Loucy (cell line): ENCODE data around the gene C2orf81.
A peak's percentile ranks its signal among the peaks of the same experiment; 100 is the strongest.
"Not testable (repeated sequence)": the region's sequence is repeated elsewhere in the genome, so short reads cannot be mapped to it uniquely, and the experiment has no call there.

Experiments
- H2AFZ ChIP-seq: fragments of 200-600 bp; sonication (generic); 2 replicates; pipeline ENCODE4 v1.6.0; 2016; ENCODE audit warnings: antibody characterized with exemption, mild to moderate bottlenecking, low read length, moderate library complexity
- H3F3A ChIP-seq: fragments of 200-600 bp; 2 replicates; pipeline ENCODE4 v1.6.0; 2016; ENCODE audit warnings: antibody characterized with exemption, low read depth, mild to moderate bottlenecking
- H3K27me3 ChIP-seq: fragments of 200-600 bp; sonication (generic); 2 replicates; pipeline ENCODE4 v1.6.1; 2014; ENCODE audit warnings: low read length, mild to moderate bottlenecking; ENCODE audit not compliant: insufficient read depth, poor library complexity, severe bottlenecking
- H3K36me3 ChIP-seq: fragments of 200-600 bp; sonication (generic); 2 replicates; pipeline ENCODE4 v1.6.1; 2016; ENCODE audit warnings: low read length; ENCODE audit not compliant: insufficient read depth
- H3K4me1 ChIP-seq: fragments of 200-600 bp; sonication (generic); 2 replicates; pipeline ENCODE4 v1.5.1; 2014; ENCODE audit warnings: low read length, mild to moderate bottlenecking; ENCODE audit not compliant: insufficient read depth, poor library complexity, severe bottlenecking
- H3K4me2 ChIP-seq: fragments of 200-600 bp; sonication (generic); 2 replicates; pipeline ENCODE4 v1.6.0; 2014; ENCODE audit warnings: antibody characterized with exemption, low read length, low read depth, mild to moderate bottlenecking; ENCODE audit not compliant: poor library complexity, severe bottlenecking
- H3K4me3 ChIP-seq: fragments of 200-600 bp; sonication (generic); 2 replicates; pipeline ENCODE4 v1.5.1; 2014; ENCODE audit warnings: low read length, mild to moderate bottlenecking, mixed read lengths; ENCODE audit not compliant: poor library complexity, severe bottlenecking
- H3K79me2 ChIP-seq: fragments of 200-600 bp; sonication (generic); 2 replicates; pipeline ENCODE4 v1.6.1; 2014; ENCODE audit warnings: low read length; ENCODE audit not compliant: insufficient read depth
- H3K9ac ChIP-seq: fragments of 200-600 bp; sonication (generic); 2 replicates; pipeline ENCODE4 v1.6.0; 2014; ENCODE audit warnings: mild to moderate bottlenecking, low read depth, low read length, moderate library complexity; ENCODE audit not compliant: poor library complexity, severe bottlenecking
- H3K9me2 ChIP-seq: fragments of 200-600 bp; sonication (generic); replicated peaks from 2 replicates; pipeline ENCODE4 v1.6.1; 2016; ENCODE audit warnings: low read depth, low read length, mixed read lengths
- H3K9me3 ChIP-seq: fragments of 200-600 bp; sonication (generic); 2 replicates; pipeline ENCODE4 v1.6.1; 2014; ENCODE audit warnings: mild to moderate bottlenecking, antibody characterized with exemption, low read length, low read depth; ENCODE audit not compliant: insufficient read depth
- H4K20me1 ChIP-seq: fragments of 200-600 bp; sonication (generic); 2 replicates; pipeline ENCODE4 v1.6.0; 2014; ENCODE audit warnings: antibody characterized with exemption, low read length, mild to moderate bottlenecking; ENCODE audit not compliant: insufficient read depth, poor library complexity, severe bottlenecking
- EZH2phosphoT487 ChIP-seq: fragments of 200-600 bp; IDR thresholded peaks from 2 replicates; pipeline ENCODE4 v1.6.1; 2018; ENCODE audit warnings: antibody characterized with exemption, mild to moderate bottlenecking, moderate library complexity, borderline replicate concordance
- TF ChIP-seq, protein P1 (sequence below): fragments of 200-600 bp; sonication (generic); conservative IDR thresholded peaks from 2 replicates; pipeline ENCODE4 v1.5.1; 2014; ENCODE audit warnings: mild to moderate bottlenecking, antibody characterized with exemption, low read length

C2orf81 gene

DNA sequence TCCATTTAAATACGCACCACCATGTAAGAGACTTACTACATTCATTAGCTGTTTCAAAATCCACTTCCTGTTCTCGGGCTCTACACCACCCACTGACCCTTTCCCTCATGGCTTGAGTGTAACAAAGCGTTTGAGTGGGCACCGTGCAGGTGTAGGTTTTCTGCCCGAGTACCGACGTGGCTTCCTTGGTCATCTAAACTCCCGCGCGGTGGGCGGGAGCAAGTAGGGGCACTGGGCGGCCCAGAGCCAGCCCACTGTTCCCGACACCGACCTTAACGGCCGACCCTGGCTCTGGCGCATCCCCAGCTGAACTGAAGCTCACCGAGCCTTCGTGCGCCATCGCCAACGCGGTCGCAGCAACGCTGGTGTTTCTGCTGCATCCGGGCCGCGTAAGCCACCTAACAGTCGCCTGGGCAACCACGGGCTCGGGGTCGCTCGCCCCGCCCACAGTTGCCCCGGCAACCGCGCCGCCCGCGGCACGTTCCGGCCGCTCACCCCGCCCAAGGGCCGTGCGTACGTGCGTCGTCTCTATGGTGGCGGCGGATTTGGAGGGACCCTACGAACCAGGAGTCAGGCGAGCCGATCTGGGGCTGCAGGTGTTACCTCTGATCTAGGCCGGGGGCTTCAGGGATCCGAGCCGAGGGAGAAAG is at the start of gene C2orf81, which contains the start of gene WDR54:
C2orf81 (minus strand) TSS at position 399 of the 650 bp plus-strand sequence; CDS start at position 340, 59 bp downstream.
WDR54 (plus strand) TSS at position 510 of the 650 bp plus-strand sequence. CDS start 424 bp downstream, outside the sequence.
- Histone ChIP-seq H3K9me2 (no peaks in the 10 kb centered on the region), H3K79me2 (peaks cover 14% of the 10 kb centered on the region; the same call in 1 of the 2 replicates), H3F3A (no peaks in the 10 kb centered on the region), H3K9me3 (no peaks in the 10 kb centered on the region), H3K4me3 (peak within 1 kb of the TSS; percentile 99), H3K4me1 (peaks cover 22% of the 10 kb centered on the region), H4K20me1 (no peaks in the 10 kb centered on the region), H2AFZ (peak within 1 kb of the TSS; percentile 99), H3K9ac (peak within 1 kb of the TSS; percentile 80), H3K36me3 (peaks cover 5% of the 10 kb centered on the region; the same call in 1 of the 2 replicates), H3K4me2 (peak within 1 kb of the TSS; percentile 94), H3K27me3 (no peaks in the 10 kb centered on the region)
- TF ChIP-seq, protein P1, sequence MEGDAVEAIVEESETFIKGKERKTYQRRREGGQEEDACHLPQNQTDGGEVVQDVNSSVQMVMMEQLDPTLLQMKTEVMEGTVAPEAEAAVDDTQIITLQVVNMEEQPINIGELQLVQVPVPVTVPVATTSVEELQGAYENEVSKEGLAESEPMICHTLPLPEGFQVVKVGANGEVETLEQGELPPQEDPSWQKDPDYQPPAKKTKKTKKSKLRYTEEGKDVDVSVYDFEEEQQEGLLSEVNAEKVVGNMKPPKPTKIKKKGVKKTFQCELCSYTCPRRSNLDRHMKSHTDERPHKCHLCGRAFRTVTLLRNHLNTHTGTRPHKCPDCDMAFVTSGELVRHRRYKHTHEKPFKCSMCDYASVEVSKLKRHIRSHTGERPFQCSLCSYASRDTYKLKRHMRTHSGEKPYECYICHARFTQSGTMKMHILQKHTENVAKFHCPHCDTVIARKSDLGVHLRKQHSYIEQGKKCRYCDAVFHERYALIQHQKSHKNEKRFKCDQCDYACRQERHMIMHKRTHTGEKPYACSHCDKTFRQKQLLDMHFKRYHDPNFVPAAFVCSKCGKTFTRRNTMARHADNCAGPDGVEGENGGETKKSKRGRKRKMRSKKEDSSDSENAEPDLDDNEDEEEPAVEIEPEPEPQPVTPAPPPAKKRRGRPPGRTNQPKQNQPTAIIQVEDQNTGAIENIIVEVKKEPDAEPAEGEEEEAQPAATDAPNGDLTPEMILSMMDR = no peak
- no peak for TF ChIP-seq EZH2phosphoT487

DNA sequence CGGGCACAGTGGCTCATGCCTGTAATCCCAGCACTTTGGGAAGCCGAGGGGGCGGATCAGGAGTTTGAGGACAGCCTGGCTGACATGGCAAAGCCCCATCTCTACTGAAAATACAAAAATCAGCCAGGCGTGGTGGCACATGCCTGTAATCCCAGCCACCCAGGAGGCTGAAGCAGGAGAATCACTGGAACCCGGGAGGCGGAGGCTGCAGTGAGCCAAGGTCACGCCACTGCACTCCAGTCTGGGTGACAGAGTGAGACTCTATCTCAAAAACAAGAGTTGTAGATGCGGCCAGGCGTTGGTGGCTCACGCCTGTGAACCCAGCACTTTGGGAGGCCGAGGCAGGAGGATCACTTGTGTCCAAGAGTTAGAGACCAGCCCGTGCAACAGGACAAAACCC is 49.3 kb upstream of the C2orf81 start:
- Histone ChIP-seq H3K79me2 (peaks cover 14% of the 10 kb centered on the region; the same call in 1 of the 2 replicates), H3K4me1 (peaks cover 16% of the 10 kb centered on the region)
- H4K20me1 ChIP-seq, H3K36me3 ChIP-seq, H3K4me3 ChIP-seq, H3K9ac ChIP-seq, H3K9me3 ChIP-seq, H3K9me2 ChIP-seq, H3K27me3 ChIP-seq, H3K4me2 ChIP-seq, H2AFZ ChIP-seq, H3F3A ChIP-seq: not testable (repeated sequence)

DNA sequence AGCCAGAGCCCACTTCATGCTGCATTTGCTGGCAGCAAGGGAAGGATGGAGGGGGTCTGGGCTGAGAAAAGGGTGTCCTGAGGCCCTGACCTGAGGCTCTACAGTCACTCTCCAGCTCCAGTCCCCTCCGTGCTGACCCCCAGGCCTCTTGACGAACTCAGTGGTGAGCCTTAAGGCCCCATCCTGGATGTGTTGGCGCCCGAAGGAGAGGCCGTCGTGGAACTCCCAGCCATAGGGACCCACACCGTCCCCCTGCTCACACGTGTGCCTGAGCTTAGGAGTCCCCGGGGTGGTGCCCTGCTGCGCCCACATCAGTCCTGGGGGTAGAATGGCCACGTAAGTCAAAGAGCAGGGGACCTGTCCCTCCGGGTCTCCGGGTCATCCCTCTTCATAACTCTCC is 43.0 kb upstream of the C2orf81 start:
- H3F3A ChIP-seq = no peaks in the 10 kb centered on the region
- no peaks in the 10 kb centered on the region; the same call in 1 of the 2 replicates for H3K36me3 ChIP-seq
- H3K9me3 ChIP-seq = no peaks in the 10 kb centered on the region
- TF ChIP-seq EZH2phosphoT487 = no peak
- TF ChIP-seq, protein P1 = no peak
- H3K9ac ChIP-seq = peak overlapping the region; percentile 89
- peaks cover 7% of the 10 kb centered on the region for H4K20me1 ChIP-seq
- peaks cover 30% of the 10 kb centered on the region for H3K79me2 ChIP-seq
- peak overlapping the region; percentile 87 for H3K4me3 ChIP-seq
- H3K27me3 ChIP-seq = no peaks in the 10 kb centered on the region
- peak overlapping the region; percentile 95; the same call in 1 of the 2 replicates for H2AFZ ChIP-seq
- peak overlapping the region; percentile 87 for H3K4me2 ChIP-seq
- H3K9me2 ChIP-seq = no peaks in the 10 kb centered on the region
- H3K4me1 ChIP-seq = peaks cover 8% of the 10 kb centered on the region

DNA sequence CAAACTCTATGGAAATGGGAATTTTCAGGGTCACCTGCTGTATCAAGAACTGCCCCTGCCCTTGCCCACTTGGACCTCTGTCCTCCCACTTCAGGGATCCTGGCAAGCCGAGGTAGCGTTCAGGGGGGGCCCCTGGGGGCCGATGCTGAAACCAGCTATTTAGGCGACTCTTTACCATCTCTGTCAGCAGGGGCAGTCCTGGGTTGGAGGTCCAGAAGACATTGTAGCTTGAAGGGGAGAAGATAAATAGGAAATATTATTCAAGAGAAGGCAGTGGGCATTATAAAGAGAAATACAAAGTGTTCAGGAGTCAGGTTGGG is 41.3 kb upstream of the C2orf81 start:
- no peaks in the 10 kb centered on the region for H3K9me2 ChIP-seq
- no peak overlapping the region for H3K4me3 ChIP-seq
- H3K4me1 ChIP-seq = peaks cover 13% of the 10 kb centered on the region
- no peak overlapping the region for H3K9ac ChIP-seq
- no peak overlapping the region for H3K4me2 ChIP-seq
- no peaks in the 10 kb centered on the region for H3K27me3 ChIP-seq
- H3K9me3 ChIP-seq = no peaks in the 10 kb centered on the region
- H2AFZ ChIP-seq = no peak overlapping the region
- peaks cover 1% of the 10 kb centered on the region; the same call in 1 of the 2 replicates for H3F3A ChIP-seq
- peaks cover 7% of the 10 kb centered on the region for H4K20me1 ChIP-seq
- H3K36me3 ChIP-seq = no peaks in the 10 kb centered on the region; the same call in 1 of the 2 replicates
- H3K79me2 ChIP-seq = peaks cover 40% of the 10 kb centered on the region
- TF ChIP-seq EZH2phosphoT487 = no peak
- TF ChIP-seq, protein P1 = no peak
